BLaER1 treated with 17β-estradiol and CSF1 and Interleukin-3, amounts not matched to agents 10 nM and 100 nM (cell line): Measurements from ENCODE around the gene MTA1.
A peak's percentile ranks its signal among the peaks of the same experiment; 100 is the strongest.

Source experiments
- H3K27ac ChIP-seq, 11 experiments: shearing (Covaris generic); formaldehyde crosslinking; 2 replicates each; pipeline ENCODE4 v1.8.1; 2022
- H3K27me3 ChIP-seq, 11 experiments: shearing (Covaris generic); formaldehyde crosslinking; 2 replicates each; pipeline ENCODE4 v1.8.1; 2022
- H3K36me3 ChIP-seq, 11 experiments: shearing (Covaris generic); formaldehyde crosslinking; 2 replicates each; pipeline ENCODE4 v1.8.1; 2022
- H3K4me1 ChIP-seq, 10 experiments: shearing (Covaris generic); formaldehyde crosslinking; 2 replicates each; pipeline ENCODE4 v1.8.1; 2022
- H3K4me2 ChIP-seq, 11 experiments: shearing (Covaris generic); formaldehyde crosslinking; 2 replicates each; pipeline ENCODE4 v1.8.1; 2022
- H3K4me3 ChIP-seq, 10 experiments: shearing (Covaris generic); formaldehyde crosslinking; 2 replicates each; pipeline ENCODE4 v1.8.1; 2022
- H3K9ac ChIP-seq, 11 experiments: shearing (Covaris generic); formaldehyde crosslinking; 2 replicates each; pipeline ENCODE4 v1.8.1; 2022
- H3K9me3 ChIP-seq, 11 experiments: shearing (Covaris generic); formaldehyde crosslinking; replicated peaks in 1 of 11; 2 replicates each; pipeline ENCODE4 v1.8.1; 2022
- H4K20me1 ChIP-seq, 11 experiments: shearing (Covaris generic); formaldehyde crosslinking; 2 replicates each; pipeline ENCODE4 v1.8.1; 2022
- Cebpa-rat ChIP-seq, 11 experiments: shearing (Covaris generic); IDR thresholded peaks; 2 replicates each; pipeline ENCODE4 v1.8.1; 2022

The MTA1 gene

GRCh38 chr14:105385698-105386365 is 33.8 kb upstream of the MTA1 start:
- H3K27ac ChIP-seq = peak overlapping the region in 3 of 11 experiments; percentile 2 to 41 (median 33); a peak in 4 of 22 replicates

GRCh38 chr14:105386581-105387529 is 32.8 kb upstream of the MTA1 start:
- Histone ChIP-seq H3K36me3 (peaks cover 7 to 58% (median 40%) of the 10 kb centered on the region in 11 experiments; a peak in 19 of 22 replicates), H4K20me1 (peaks cover 0 to 31% (median 5%) of the 10 kb centered on the region in 11 experiments; a peak in 8 of 22 replicates), H3K4me2 (peak overlapping the region; percentile 42 to 95 (median 91); a peak in 17 of 22 replicates), H3K9ac (peak overlapping the region in 7 of 11 experiments; percentile 1 to 44 (median 18); a peak in 5 of 22 replicates), H3K27ac (peak overlapping the region in 2 of 11 experiments; percentile 11 to 41; a peak in 2 of 22 replicates), H3K9me3 (no peaks in the 10 kb centered on the region), H3K4me1 (peaks cover 52 to 71% (median 64%) of the 10 kb centered on the region in 10 experiments), H3K27me3 (peaks cover 0 to 3% (median 0%) of the 10 kb centered on the region in 11 experiments; a peak in 3 of 22 replicates), H3K4me3 (no peak overlapping the region)
- TF ChIP-seq Cebpa-rat (IDR thresholded peaks at IDR 0.05) = no peak

More at GRCh38 chr14:105385698-105386365, 33.8 kb upstream of the MTA1 start:
- no peaks in the 10 kb centered on the region for H3K27me3 ChIP-seq
- no peak for TF ChIP-seq Cebpa-rat (IDR thresholded peaks at IDR 0.05)
- no peak overlapping the region for H3K4me3 ChIP-seq
- peaks cover 41 to 61% (median 54%) of the 10 kb centered on the region in 10 experiments for H3K4me1 ChIP-seq
- H4K20me1 ChIP-seq = peaks cover 0 to 28% (median 5%) of the 10 kb centered on the region in 11 experiments; a peak in 8 of 22 replicates
- no peaks in the 10 kb centered on the region for H3K9me3 ChIP-seq
- peak overlapping the region in 5 of 11 experiments; percentile 1 to 91 (median 72); a peak in 8 of 22 replicates for H3K4me2 ChIP-seq
- peaks cover 7 to 65% (median 40%) of the 10 kb centered on the region in 11 experiments; a peak in 19 of 22 replicates for H3K36me3 ChIP-seq
- peak overlapping the region in 9 of 11 experiments; percentile 0 to 53 (median 4); a peak in 5 of 22 replicates for H3K9ac ChIP-seq

- Histone ChIP-seq H3K27ac (no peak overlapping the region; a peak in 1 of 22 replicates), H4K20me1 (peaks cover 0 to 31% (median 4%) of the 10 kb centered on the region in 11 experiments; a peak in 8 of 22 replicates), H3K4me2 (peak overlapping the region; percentile 74 to 96 (median 91); a peak in 21 of 22 replicates), H3K27me3 (peaks cover 0 to 10% (median 0%) of the 10 kb centered on the region in 11 experiments; a peak in 4 of 22 replicates), H3K9me3 (no peaks in the 10 kb centered on the region), H3K4me3 (no peak overlapping the region), H3K9ac (peak overlapping the region in 8 of 11 experiments; percentile 1 to 66 (median 18); a peak in 6 of 22 replicates), H3K4me1 (peaks cover 58 to 77% (median 71%) of the 10 kb centered on the region in 10 experiments), H3K36me3 (peaks cover 7 to 52% (median 37%) of the 10 kb centered on the region in 11 experiments; a peak in 17 of 22 replicates)
- TF ChIP-seq Cebpa-rat (IDR thresholded peaks at IDR 0.05) = no peak
Measured at GRCh38 chr14:105387530-105387922, 32.1 kb upstream of the MTA1 start.

GRCh38 chr14:105388110-105388951 is 31.3 kb upstream of the MTA1 start:
- no peak overlapping the region for H3K4me3 ChIP-seq

GRCh38 chr14:105388976-105389375 is 30.7 kb upstream of the MTA1 start:
- H3K9me3 ChIP-seq = no peaks in the 10 kb centered on the region
- peaks cover 72 to 90% (median 81%) of the 10 kb centered on the region in 10 experiments for H3K4me1 ChIP-seq
- H3K4me3 ChIP-seq = 0 out of 20 replicates have a peak overlapping the region, but pooled peaks of 1 of the 10 experiments have one; percentile 1
- H4K20me1 ChIP-seq = peaks cover 0 to 31% (median 4%) of the 10 kb centered on the region in 11 experiments; a peak in 8 of 22 replicates
- no peak for TF ChIP-seq Cebpa-rat (IDR thresholded peaks at IDR 0.05)
- H3K27me3 ChIP-seq = peaks cover 0 to 11% (median 0%) of the 10 kb centered on the region in 11 experiments; a peak in 4 of 22 replicates
- H3K9ac ChIP-seq = peak overlapping the region; percentile 51 to 69 (median 62); a peak in 18 of 22 replicates
- H3K27ac ChIP-seq = peak overlapping the region; percentile 11 to 80 (median 69); a peak in 19 of 22 replicates
- peaks cover 7 to 37% (median 25%) of the 10 kb centered on the region in 11 experiments; a peak in 16 of 22 replicates for H3K36me3 ChIP-seq
- peak overlapping the region; percentile 74 to 96 (median 91) for H3K4me2 ChIP-seq

More at GRCh38 chr14:105388110-105388951, 31.3 kb upstream of the MTA1 start:
- peak overlapping the region in 10 of 11 experiments; percentile 11 to 80 (median 70); a peak in 17 of 22 replicates for H3K27ac ChIP-seq
- H3K9me3 ChIP-seq = no peaks in the 10 kb centered on the region
- no peak for TF ChIP-seq Cebpa-rat (IDR thresholded peaks at IDR 0.05)
- H3K4me2 ChIP-seq = peak overlapping the region; percentile 74 to 96 (median 91)
- H3K36me3 ChIP-seq = peaks cover 7 to 44% (median 30%) of the 10 kb centered on the region in 11 experiments; a peak in 16 of 22 replicates
- peaks cover 66 to 84% (median 77%) of the 10 kb centered on the region in 10 experiments for H3K4me1 ChIP-seq
- peaks cover 0 to 31% (median 4%) of the 10 kb centered on the region in 11 experiments; a peak in 8 of 22 replicates for H4K20me1 ChIP-seq
- peaks cover 0 to 11% (median 0%) of the 10 kb centered on the region in 11 experiments; a peak in 4 of 22 replicates for H3K27me3 ChIP-seq
- H3K9ac ChIP-seq = peak overlapping the region; percentile 46 to 69 (median 62); a peak in 13 of 22 replicates

GRCh38 chr14:105389534-105389933 is 30.1 kb upstream of the MTA1 start:
- Histone ChIP-seq H3K36me3 (peaks cover 6 to 35% (median 19%) of the 10 kb centered on the region in 11 experiments; a peak in 16 of 22 replicates), H3K9me3 (no peaks in the 10 kb centered on the region), H3K4me3 (peak overlapping the region in 3 of 10 experiments; percentile 1 to 40 (median 35); a peak in 4 of 20 replicates), H3K27me3 (peaks cover 0 to 11% (median 0%) of the 10 kb centered on the region in 11 experiments; a peak in 4 of 22 replicates), H4K20me1 (peaks cover 0 to 31% (median 4%) of the 10 kb centered on the region in 11 experiments; a peak in 8 of 22 replicates), H3K27ac (peak overlapping the region; percentile 43 to 80 (median 69); a peak in 21 of 22 replicates), H3K4me1 (peaks cover 77 to 96% (median 87%) of the 10 kb centered on the region in 10 experiments), H3K9ac (peak overlapping the region; percentile 51 to 69 (median 62); a peak in 21 of 22 replicates), H3K4me2 (peak overlapping the region; percentile 74 to 96 (median 91))
- no peak for TF ChIP-seq Cebpa-rat (IDR thresholded peaks at IDR 0.05)
